GM19023 (cell line): ENCODE measurements around the gene PIAS1.
"Not testable (repeated sequence)": the region's sequence is repeated elsewhere in the genome, so short reads cannot be mapped to it uniquely, and the experiment has no call there.

Experiments used
- ATAC-seq: cut with Tn5 transposase; IDR thresholded peaks from one replicate; pipeline ENCODE4 v1.9.1; 2021; ENCODE audit warnings: mild to moderate bottlenecking, moderate library complexity; ENCODE audit not compliant: unreplicated experiment

PIAS1 gene

DNA sequence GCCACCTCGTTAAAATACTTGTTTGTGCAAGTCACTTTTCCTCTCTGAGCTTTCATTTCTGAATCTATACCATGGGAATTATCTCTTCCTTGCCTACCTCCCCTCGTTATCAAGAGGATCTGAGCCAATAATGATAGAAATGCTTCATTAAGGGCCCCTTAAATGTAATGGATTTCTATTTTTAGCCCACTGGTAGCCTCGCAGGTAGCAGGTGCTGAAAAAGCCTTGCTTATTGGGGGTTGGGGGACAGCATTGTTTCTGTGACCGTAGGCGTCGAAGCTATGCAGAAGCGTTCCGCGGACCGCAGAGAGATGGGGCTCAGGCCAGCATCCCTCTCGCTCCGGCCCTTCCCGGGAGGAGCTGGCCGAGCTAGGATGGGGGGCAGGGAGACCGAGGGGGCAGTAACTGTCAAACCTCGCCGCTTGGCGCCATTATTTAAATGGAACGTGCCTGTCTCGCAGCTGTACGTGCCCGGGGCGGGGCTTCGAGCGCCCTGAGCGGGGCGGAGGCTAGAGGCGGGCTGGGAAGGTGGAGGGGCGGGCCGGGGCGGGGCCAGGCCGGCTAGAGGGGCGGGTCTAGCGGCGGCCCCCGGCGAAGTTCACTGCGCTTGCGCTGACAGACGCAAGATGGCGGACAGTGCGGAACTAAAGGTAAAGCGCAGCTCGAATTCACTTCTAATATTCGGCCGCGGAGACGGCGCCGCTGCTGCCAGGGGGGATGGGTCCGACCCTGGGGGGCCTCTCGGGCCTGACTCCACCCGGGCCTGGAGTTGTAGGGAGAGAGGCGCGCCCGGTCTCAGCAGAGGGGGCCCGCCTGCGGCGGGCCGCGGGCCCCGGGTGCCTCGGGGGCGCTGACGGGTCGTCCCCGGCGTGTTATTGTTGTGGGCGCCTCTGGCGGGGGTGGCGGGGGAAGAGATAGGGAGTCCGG lies at the start of gene PIAS1:
Gene PIAS1, plus strand, starts transcription at position 615 of the 927 bp plus-strand sequence. Its CDS starts 12 bp downstream, at position 627.
- ATAC-seq = peak; percentile 82

DNA sequence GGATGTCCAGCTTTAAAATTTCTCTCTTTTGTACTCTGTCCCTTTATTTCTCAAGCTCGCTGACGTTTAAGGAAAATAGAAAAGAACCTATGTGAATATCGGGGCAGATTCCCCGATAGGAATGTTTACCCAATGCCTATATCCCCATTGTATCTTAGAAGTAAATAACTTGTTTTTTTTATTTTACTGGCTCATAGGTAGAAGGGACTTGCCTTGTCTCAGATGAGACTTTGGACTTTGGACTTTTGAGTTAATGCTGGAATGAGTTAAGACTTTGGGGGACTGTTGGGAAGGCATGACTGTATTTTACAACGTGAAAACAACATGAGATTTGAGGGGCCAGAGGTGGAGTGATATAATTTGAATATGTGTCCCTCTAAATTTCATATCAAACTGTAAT lies 46.5 kb upstream of the PIAS1 start:
- ATAC-seq = not testable (repeated sequence)

DNA sequence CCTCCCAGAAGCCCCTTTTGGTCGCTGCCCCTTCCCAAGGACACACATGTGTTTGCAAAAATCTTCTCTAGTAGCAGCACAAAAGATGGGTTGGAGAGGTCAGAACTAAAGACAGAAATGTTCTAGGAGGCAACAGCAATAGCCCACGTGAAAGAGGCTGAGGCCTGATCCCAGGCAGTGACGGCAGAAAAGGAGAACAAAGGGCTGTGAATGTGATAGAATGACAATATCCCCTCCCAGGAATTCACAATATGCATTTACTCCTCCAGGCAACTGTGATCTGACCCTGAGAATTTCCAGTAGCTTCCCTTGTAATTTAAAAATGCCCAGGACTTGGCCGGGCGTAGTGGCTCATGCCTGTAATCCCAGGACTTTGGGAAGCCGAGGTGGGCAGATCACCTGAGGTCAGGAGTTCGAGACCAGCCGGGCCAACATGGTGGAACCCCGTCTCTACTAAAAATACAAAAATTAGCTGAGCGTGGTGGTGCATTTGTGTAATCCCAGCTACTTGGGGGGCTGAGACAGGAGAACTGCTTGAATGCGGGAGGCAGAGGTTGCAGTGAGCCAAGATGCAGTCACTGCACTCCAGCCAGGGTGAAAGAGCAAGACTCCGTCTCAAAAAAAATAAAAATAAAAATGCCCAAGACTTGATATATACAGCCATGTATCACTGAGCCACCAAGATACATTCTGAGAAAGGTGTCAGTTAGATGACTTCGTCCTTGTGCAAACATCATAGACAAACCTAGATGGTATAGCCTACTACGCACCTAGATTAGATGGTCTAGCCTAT lies 43.6 kb upstream of the PIAS1 start:
- ATAC-seq = no peak

DNA sequence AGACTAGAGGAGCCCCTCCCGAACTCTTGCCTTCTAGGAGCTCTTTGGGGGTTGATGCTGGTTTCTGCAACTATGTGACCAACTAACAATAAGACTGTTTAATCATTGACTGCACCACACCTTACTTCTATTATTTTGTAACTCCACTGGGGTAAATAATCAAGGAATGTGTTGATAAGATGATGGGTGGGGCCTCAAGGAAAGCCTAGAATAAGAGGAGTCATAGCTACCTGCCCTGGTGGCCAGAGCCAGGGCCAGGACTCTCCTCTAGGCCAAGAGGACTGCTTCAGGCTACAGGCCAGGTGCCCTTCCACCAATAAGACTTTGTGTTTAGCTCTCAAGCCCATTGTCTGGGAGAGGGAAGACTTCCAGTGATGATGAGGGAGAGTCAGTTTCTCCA lies 41.2 kb upstream of the PIAS1 start:
- no peak for ATAC-seq

DNA sequence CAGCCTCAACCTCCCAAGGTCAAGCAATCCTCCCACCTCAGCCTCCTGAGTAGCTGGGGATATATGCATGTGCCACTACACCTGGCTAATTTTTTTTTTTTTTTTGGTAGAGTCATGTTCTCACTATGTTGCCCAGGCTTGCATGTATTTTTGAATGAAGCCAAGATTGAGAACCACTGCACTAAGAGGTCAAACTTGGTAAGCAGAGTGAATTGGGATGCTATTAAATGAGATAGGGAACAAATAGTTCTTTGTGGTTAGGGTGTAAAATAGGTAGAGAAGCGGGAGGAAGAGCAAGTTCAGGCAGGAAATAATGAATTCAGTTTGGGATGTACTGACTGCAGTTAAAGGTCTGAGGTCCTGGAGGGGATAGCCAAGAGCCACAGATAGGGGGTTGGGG lies 39.9 kb upstream of the PIAS1 start:
- no peak for ATAC-seq

DNA sequence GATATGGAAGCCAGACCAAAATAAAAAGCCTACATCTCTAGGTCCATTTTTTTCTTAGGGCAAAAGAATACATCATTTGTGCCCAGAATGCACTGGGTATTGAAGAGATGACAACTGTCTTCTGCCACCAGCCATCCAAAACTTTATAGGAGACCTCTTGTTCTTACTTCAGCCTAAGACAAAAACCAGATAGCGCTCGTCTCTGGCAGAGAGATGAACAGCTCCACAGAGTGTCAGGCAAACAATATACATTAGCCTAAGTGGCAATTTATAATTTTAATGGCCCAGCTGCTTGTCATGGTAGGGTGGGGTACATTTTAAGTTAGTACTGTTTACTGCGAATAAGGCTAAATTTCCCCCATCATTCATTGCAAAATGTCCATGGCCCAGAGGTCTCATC lies 38.9 kb upstream of the PIAS1 start:
- no peak for ATAC-seq

DNA sequence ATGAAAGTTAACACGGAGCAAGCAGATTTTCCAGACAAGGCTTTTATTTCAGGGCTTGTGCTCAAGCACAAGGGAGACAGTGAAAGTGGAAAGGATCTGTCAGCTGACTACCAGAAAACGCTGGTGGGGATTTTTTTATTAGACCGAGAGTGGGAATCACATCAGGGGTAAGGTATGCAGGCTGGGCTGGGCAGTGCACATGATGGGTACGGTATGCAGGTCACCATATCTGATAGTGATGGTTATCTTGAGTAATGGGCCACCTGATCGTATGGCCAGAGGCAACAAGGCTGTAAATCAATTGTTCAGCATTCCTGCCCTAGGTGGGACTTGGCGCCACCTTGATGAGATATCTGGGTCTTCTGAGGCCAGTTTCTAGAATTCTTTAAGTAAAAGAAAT lies 36.9 kb upstream of the PIAS1 start:
- ATAC-seq = no peak

DNA sequence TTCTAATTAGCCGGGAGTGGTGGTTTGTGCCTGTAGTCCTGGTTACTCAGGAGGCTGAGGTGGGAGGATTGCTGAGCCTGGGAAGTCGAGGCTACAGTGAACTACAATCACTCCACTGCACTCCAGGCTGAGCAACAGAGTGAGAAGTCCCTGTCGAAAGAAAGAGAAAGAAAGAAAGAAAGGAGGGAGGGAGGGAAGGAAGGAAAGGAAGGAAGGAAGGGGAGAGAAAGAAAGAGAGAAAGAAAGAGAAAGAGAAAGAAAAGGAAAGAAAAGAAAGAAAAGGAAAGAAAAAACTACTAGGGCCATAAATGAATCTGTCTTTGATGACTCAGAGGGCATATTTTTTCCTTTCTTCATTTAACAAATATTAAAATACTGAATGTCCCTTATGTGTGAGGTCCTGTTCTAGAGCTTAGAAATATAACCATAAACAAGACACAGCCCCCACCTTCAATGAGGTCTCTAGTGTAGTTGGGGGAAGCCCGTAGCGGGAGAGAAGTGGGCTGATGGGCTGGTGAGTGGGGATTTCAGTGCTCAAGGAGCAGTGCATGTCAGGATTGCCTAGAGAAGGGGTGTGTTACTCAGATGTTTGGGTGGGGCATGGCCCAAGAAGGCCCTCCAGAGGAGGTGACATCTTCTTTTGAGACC lies 35.2 kb upstream of the PIAS1 start:
- no peak for ATAC-seq

DNA sequence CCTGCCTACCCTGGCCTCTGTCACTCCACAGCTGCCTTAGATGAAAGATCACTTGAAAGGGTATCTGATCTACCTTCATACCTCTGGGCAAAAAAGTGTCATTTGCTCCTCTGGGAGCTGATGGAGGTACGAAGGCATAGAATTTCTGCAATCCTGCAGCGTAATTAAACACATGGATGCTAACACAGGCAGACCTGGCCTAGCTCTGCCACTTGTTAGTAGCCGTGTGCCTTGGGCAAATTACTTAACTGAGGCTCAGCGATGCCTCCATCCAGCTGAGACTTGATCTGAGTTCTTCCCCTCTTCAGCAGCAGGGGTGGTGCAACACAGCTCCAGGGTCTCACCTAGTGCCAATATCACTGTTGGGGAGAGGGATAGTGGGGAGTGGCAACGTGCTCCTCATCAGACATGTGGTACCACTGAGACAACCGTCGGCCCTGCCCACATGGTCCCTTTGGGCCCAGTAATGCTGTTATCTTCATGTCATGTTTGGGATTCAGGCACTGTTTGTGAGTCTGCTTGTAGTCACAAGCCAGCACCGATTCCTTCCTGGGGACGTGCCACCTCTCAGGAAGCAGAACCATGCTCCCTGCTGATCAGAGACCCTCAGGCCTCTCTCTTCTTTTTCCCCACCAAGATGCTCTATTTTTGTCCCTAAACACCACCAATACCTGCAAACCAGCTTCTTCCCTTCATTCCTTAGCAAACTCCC lies 34.1 kb upstream of the PIAS1 start:
- ATAC-seq = no peak

DNA sequence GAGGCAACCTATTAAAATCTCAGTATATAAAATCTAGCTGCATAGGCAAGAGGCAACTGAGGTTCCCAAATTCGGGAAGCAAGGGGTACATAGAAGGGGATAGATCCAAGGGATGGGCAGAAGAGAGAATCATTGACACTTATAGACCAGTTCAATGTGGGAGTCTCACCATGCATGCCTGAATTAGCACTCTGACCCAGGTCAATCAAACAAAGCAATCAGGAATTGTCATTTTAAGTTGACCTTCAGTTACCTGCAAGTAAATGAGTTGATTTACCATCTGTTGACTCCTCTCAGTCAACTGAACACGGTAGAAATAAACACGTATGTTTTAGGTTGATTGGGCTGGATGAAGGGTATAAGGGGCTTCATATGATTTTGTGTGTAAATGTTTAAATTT lies 33.4 kb upstream of the PIAS1 start:
- no peak for ATAC-seq

DNA sequence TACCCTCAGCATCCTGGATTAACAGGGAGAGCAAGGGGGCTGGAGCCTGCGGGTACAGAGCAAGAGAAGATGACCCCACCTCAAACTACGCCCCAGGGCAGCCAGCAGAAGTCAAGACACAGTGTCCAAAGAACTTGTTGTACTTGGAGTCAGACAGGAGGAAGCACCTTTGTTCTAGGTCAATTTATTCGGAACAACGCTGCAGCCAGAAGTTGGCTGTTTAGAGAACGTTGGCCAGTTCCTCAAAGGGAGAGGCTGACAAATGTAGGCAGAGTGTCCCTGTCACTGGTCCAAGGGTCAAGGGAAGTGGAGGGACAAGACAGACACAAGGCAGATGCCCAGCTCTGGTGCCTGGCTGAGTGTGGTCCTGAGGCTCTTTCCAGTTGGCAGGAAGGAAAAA lies 32.1 kb upstream of the PIAS1 start:
- ATAC-seq = no peak

DNA sequence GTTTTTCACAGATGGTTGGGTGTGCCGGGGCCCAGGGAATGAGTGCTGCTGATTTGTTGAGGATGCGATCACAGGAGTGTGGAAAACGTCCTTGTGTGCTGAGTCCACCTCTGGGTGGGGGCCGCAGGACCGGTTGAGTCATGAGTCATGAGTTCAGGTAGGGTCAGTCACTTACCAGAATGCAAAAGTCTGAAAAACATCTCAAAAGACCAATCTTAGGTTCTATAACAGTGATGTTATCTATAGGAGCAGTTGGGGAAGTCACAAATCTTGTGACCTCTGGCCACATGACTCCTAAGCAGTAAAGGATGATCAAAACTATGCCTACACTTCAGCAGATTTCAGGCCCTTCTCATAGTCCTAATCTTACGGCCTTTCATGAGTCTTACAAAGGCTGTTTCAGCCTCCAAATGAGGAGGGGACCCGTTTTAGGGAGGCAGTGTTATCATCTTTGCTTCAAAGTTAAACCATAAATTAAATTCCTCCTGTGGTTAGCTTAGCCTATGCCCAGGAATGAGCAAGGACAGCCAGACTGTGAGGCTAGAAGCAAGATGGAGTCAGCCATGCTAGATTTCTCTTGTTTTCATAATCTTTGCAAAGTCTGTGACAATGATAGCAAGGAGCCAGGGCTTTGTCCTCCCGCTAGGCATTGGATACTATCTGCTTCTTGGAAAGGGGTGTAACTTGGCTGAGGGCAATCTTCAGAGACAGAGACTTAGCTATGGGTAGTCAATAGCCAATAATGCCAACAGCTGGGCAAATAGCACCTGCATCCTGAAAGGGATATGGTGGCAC lies 30.6 kb upstream of the PIAS1 start:
- ATAC-seq = no peak

DNA sequence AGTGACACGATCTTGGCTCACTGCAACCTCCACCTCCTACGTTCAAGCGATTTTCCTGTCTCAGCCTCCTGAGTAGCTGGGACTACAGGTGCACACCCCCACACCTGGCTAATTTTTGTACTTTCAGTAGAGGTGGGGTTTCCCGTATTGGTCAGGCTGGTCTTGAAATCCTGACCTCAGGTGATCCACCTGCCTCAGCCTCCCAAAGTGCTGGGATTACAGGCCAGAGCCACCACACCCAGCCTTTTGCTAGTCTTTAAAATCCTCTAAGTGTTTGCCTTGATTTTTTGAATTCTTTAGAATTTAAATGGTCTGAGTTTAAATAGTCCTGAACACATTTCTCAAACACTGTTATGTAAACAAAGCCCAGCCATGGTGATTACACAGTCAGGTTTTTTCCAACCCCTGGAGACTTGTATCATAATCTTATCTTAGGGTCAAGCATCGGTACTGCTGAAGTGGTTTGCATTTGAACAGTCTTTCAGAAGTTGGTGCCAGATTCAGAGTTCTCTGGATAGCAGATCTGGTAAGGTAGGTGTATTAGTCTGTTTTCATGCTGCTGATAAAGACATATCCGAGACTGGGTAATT lies 28.2 kb upstream of the PIAS1 start:
- ATAC-seq = no peak

DNA sequence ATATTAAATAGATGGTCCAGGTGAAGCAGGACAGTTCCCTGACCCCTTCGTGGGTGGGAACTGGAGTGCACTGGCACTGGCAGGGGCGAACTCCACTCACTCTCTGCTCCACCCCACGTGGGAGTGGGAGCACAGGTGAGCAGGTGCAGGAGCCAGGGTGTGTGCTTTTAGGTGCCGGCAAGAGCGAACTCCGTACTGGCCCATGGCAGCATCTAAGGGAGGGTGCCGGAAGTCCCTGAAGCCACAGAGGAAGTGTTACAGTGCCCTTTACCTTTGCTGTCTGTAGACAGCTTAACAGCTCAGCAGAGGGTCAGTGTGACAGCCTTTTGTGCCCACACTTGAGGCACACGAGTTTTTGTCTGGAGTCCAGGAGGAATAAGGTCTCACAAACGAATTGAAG lies 26.7 kb upstream of the PIAS1 start:
- no peak for ATAC-seq

DNA sequence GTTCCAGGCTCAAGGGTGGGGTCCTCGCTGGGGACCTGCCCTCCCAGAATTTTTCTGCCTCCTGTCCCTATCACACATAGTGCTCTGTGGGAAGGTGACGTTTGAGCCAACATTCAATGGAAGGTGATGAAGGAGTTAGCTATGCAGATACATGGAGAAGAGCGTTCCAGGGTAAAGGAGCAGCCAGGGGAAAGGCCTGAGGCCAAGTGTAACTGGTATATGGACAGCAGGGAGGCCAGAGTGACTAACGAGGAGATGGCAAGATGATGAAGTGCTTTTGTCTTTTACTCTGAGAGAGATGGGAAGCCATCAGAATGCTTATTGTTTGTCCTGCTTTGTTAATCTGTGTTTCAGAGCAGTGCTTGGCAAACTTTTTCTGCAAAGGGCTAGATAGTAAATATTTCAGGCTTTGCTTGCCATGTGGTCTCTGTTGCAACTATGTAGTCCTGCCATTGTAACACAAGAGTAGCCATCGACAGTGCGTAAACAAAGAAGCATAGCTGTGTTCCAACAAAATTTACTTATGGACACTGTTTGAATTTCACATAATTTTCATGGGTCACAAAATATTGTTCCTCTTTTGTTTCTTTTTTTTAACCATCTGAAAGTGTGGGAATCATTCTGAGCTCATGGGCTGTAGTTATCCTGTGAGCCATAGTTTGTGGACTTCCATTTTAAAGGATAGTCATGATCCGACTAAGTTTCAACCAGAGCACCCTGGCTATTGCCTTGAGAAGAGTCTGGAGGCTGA lies 25.8 kb upstream of the PIAS1 start:
- no peak for ATAC-seq

DNA sequence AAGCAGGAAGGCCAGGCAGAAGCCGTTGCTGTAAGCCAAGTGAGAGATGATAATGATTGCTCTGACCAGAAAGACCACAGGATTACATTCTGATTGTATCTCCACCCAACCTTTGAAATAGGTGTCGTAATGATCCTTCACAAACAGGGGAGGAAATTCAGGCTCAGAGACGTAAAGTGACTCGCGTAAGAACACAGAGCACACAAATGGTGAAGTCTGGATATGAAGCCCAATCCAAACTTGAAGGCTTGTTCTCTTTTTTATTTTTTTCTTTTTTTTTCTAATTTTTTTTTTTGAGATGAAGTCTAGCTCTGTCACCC lies 25.3 kb upstream of the PIAS1 start:
- ATAC-seq = no peak

DNA sequence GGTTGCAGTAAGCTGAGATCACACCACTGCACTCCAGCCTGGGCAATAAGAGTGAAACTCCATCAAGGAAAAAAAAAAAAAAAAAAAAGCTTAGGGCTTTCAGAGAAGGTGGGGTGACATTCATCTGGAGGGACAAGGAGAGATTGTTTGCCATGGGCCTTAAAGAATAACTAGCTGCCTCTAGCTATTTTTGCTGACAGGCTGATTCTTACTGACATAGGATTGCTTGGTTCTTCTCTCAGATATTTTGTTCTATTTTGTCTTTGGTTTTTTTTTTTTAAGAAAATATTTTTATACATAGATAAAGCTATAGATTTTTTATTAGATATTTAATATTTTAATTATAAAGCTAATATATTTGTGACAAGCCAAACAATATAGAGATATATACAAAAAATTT lies 24.2 kb upstream of the PIAS1 start:
- no peak for ATAC-seq

DNA sequence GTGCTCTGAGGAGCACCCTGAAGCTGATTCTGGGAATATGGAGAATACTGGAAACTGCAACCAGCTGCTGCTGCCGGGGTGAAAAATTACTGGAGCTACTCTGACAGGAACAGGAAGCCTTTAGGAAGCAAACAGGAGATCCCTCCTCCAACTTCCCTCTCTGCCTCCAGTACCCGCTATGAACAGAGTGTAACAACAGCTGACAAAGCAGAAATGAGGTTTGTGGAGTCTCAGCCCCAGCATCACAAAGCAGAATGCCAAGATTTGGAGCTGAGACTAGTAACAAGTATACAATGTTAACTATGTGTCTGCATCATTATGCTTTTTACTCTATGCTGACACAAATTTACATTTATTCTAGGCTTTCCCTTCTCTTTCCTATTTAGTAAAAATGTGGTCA lies 22.7 kb upstream of the PIAS1 start:
- ATAC-seq = no peak

DNA sequence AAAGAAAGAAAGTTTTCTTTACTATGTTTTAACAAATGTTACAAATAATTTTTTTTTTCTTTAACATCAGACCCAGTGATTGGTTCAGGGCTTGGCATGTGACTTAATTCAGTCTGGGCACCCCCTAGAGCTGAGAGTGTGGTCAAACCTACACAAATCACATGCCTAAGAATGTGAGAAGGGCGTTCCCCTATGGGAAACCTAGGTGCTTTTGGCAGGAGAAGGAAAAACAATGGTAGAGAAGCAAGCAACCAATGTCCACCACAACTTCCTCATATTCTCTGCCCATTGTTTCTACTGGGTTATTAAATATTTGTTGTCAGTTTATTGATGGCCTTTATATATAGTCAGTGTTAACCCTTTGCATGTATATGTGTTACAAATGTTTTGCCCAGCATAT lies 21.4 kb upstream of the PIAS1 start:
- ATAC-seq = peak; percentile 58
